HG03064 (cell line): ENCODE measurements around the gene ZC2HC1C.

Experiments
- ATAC-seq: cut with Tn5 transposase; IDR thresholded peaks from one replicate; pipeline ENCODE4 v1.9.1; 2021; ENCODE audit warnings: low read depth; ENCODE audit not compliant: unreplicated experiment

Gene ZC2HC1C

DNA sequence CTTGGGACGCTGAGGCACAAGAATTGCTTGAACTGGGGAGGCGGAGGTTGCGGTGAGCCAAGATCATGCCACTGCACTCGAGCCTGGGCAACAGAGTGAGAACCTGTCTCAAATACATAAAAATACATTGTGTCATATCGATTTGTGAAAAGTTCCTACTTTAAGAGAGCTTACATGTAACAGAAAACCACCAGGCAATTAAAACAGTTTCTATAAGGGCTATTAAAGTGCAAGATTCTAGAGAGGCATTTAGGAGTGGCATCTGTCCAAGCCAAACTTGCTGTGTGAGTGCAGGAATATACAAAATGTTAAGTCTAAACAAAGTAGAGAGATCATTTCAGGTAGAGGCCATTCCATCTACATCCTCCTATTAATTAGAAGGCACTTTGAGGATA lies 59.2 kb downstream of the ZC2HC1C start:
- ATAC-seq = no peak
